Endothelial cell (in vitro differentiated cells): ENCODE data around the gene RPS25. TPM values are rescaled to one million over a fixed set of nuclear protein-coding genes. Genes with fewer than 3 reads are reported as not detected.
"Not testable (repeated sequence)": the region's sequence is repeated elsewhere in the genome, so short reads cannot be mapped to it uniquely, and the experiment has no call there.

Experiments used
- DNase-seq: peaks from one replicate; pipeline ENCODE4 v3.0.0; 2021; ENCODE audit warnings: low spot score
- H3K27ac Mint-ChIP-seq: one replicate; pipeline ENCODE4 v1.8.0; 2021; ENCODE audit warnings: mixed read lengths, inconsistent platforms; ENCODE audit not compliant: unreplicated experiment
- H3K27me3 Mint-ChIP-seq: one replicate; pipeline ENCODE4 v1.8.0; 2021; ENCODE audit warnings: mild to moderate bottlenecking, moderate library complexity, mixed read lengths, inconsistent platforms; ENCODE audit not compliant: unreplicated experiment
- H3K36me3 Mint-ChIP-seq: one replicate; pipeline ENCODE4 v1.8.0; 2021; ENCODE audit warnings: mild to moderate bottlenecking, low read depth, mixed read lengths, inconsistent platforms; ENCODE audit not compliant: unreplicated experiment
- H3K4me1 Mint-ChIP-seq: one replicate; pipeline ENCODE4 v1.8.0; 2021; ENCODE audit warnings: mild to moderate bottlenecking, mixed read lengths, inconsistent platforms; ENCODE audit not compliant: unreplicated experiment
- H3K4me3 Mint-ChIP-seq: one replicate; pipeline ENCODE4 v1.8.0; 2021; ENCODE audit warnings: mild to moderate bottlenecking, mixed read lengths, inconsistent platforms; ENCODE audit not compliant: unreplicated experiment
- H3K9me3 Mint-ChIP-seq: one replicate; pipeline ENCODE4 v1.8.0; 2021; ENCODE audit warnings: mixed read lengths, inconsistent platforms; ENCODE audit not compliant: unreplicated experiment
- CTCF ChIP-seq: fragments of 200-600 bp; sonication (generic); IDR thresholded peaks from one replicate; pipeline ENCODE4 v1.5.0; 2021; ENCODE audit warnings: antibody characterized with exemption; ENCODE audit not compliant: unreplicated experiment
- microRNA-seq: library from miRNA; unstranded; fragments of <30 nt; microRNA quantifications from one replicate; pipeline ENCODE4, GENCODE V29; 2020; ENCODE audit not compliant: unreplicated experiment
- total RNA-seq: library from RNA; stranded (reverse); fragmentation: NEBNext Ultra II Directional; extraction: Animal tissue kit (Norgen Biotek cat#: 25700); gene quantifications from one replicate; pipeline ENCODE4 v1.2.1, GENCODE V29; 2021; ENCODE audit not compliant: unreplicated experiment

The RPS25 gene
- total RNA-seq, 1 donor from 2014 or later, result 1,293 TPM

DNA sequence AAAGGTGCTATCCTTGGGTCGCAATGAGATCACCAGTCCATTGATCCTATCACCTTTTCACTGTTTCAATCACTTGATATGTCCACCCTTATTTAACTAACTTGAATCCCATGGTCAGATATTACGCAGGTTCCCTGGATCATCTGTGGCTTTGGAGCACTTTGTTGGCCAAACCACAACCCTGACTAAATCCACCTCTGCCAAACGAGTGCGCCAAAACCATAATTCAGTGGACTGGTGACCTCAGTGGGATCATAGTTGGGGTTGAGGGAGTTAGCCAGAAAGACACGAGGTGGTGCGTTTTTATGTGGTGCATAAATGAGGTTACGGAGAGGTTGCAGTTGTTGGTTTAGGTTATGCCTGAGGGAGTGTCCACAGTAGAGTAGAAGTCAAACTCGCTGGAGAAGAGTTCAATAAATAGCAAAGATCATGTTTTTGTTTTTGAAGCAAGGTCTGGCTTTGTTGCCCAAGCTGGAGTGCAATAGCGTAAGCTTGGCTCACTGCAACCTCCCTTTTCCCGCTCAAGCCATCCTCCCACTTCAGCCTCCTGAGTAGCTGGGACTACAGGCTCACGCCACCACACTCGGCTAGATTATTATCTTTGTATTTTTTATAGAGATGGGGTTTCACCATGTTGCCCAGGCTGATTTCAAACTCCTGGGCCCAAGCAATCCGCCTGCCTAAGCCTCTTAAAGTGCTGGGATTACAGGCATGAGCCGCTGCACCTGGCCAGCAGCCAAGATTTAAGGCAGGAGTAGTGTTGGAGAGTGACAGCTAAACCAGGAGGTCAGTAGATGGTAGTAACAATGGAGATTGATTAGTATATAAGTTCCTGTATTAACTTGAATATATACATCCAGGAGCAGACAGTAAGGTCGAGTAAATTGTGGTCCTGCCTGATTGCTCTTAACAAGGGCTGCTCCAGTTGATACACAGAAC is 42.1 kb downstream of the RPS25 start:
- H3K4me3 Mint-ChIP-seq, result no peak overlapping the region
- no peaks in the 10 kb centered on the region for H3K9me3 Mint-ChIP-seq
- peaks cover 4% of the 10 kb centered on the region for H3K27me3 Mint-ChIP-seq
- no peaks in the 10 kb centered on the region for H3K36me3 Mint-ChIP-seq
- H3K4me1 Mint-ChIP-seq, result peaks cover 4% of the 10 kb centered on the region
- no peak for DNase-seq
- TF ChIP-seq CTCF, result no peak
- H3K27ac Mint-ChIP-seq, result no peak overlapping the region

DNA sequence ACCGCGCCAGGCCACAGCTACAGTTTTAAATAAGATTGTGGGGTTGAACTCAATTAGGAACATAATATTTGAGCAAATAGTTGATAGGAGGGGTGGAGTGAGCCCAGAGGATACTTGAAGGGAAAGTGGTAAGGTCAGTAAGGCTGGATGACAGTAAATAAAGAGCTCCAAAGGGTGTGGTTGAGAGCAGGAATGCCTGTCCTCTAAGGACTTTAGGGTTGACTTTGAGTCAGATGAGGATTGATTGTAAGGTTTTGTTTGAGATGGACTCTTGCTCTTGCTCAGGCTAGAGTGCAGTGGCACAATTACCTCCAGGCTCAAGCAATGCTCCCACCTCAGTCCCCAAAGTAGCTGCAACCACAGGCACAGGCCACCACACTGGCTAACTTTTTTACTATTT is 44.2 kb downstream of the RPS25 start:
- Mint-ChIP-seq H3K4me1 (no peaks in the 10 kb centered on the region), H3K9me3 (no peaks in the 10 kb centered on the region), H3K4me3 (no peak overlapping the region), H3K36me3 (no peaks in the 10 kb centered on the region), H3K27me3 (peaks cover 3% of the 10 kb centered on the region), H3K27ac (no peak overlapping the region)
- DNase-seq, result no peak
- TF ChIP-seq CTCF, result no peak

- Mint-ChIP-seq H3K9me3 (no peaks in the 10 kb centered on the region), H3K4me3 (no peak within 1 kb of the TSS), H3K27ac (no peak within 1 kb of the TSS), H3K4me1 (no peaks in the 10 kb centered on the region), H3K27me3 (no peaks in the 10 kb centered on the region), H3K36me3 (no peaks in the 10 kb centered on the region)
- no peak for DNase-seq
- TF ChIP-seq CTCF, result no peak
Observed at GRCh38 chr11:118971646-118972045, 46.5 kb downstream of the RPS25 start, which contains the start of gene FOXR1. Gene FOXR1 (plus strand): TSS chr11:118971761. CDS start chr11:118971932, 171 bp downstream.

GRCh38 chr11:118969508-118969907 is 48.6 kb downstream of the RPS25 start:
- not testable (repeated sequence) for H3K27me3 Mint-ChIP-seq, H3K27ac Mint-ChIP-seq, DNase-seq, H3K36me3 Mint-ChIP-seq, H3K4me1 Mint-ChIP-seq, H3K4me3 Mint-ChIP-seq, H3K9me3 Mint-ChIP-seq

Small RNA genes within 50 kb of the gene (microRNA-seq; reads per million reads assigned to microRNA genes)
- not detected for gene MIR3656

Other genes with a start within 250 kb of the RPS25 start
- gene DDX6, start 227.2 kb downstream of the RPS25 start, total RNA-seq, result 165 TPM
- gene CXCR5, start 134.5 kb downstream of the RPS25 start, total RNA-seq, result not detected
- gene BCL9L, start 92.4 kb downstream of the RPS25 start, total RNA-seq, result 16.5 TPM
- not detected for gene UPK2, start 62.0 kb downstream of the RPS25 start, total RNA-seq
- gene FOXR1, start 46.6 kb downstream of the RPS25 start, total RNA-seq, result not detected
- gene CENATAC, start 20.2 kb downstream of the RPS25 start, total RNA-seq, result 34.7 TPM
- gene TRAPPC4, start 423 bp upstream of the RPS25 start, total RNA-seq, result 60.4 TPM
- 21.9 TPM for gene SLC37A4, start 12.5 kb upstream of the RPS25 start, total RNA-seq
- 243 TPM for gene HYOU1, start 38.9 kb upstream of the RPS25 start, total RNA-seq
- 32.7 TPM for gene VPS11, start 49.5 kb upstream of the RPS25 start, total RNA-seq
- gene HMBS, start 66.5 kb upstream of the RPS25 start, total RNA-seq, result 13.6 TPM
- 53.2 TPM for gene DPAGT1, start 83.5 kb upstream of the RPS25 start, total RNA-seq
- 11.7 TPM for gene C2CD2L, start 89.0 kb upstream of the RPS25 start, total RNA-seq
- gene HINFP, start 103.2 kb upstream of the RPS25 start, total RNA-seq, result 33.6 TPM
- gene ABCG4, start 130.7 kb upstream of the RPS25 start, total RNA-seq, result 0.10 TPM
- 12.3 TPM for gene NLRX1, start 150.4 kb upstream of the RPS25 start, total RNA-seq
- not detected for gene NHERF4, start 167.1 kb upstream of the RPS25 start, total RNA-seq
- gene CBL, start 188.0 kb upstream of the RPS25 start, total RNA-seq, result 47.5 TPM